ENCODE results near the gene ITPRID1. TPM values are rescaled to one million over a fixed set of nuclear protein-coding genes. Genes with fewer than 3 reads are reported as not detected.

ITPRID1 gene
- total RNA-seq, 1 experiment from 2014 or later: 0.21 TPM

DNA sequence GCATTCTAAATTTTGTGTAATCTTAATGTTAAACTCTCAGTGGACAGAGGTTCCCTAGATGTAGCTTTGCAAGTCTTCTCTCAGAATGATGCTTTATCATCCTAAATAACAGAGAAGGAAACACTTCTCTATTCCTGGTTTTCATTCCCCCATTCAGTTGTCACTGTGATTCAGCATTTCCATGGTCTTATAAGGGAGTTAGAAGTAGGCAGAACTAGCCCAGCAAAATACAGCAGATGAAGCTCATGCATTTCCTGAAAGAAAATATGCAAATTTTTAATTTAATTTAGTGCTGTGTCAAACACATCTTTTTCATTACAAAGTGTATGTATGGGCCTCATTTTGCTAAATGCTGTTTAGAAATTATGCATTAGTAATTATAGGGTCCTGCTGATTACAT, 70.1 kb downstream of the ITPRID1 start:
- Histone ChIP-seq H3K27ac (ENCODE audit: low read depth, low read length, poor library complexity, severe bottlenecking) (no peak overlapping the region), H3K4me3 (ENCODE audit: low read depth, low read length, poor library complexity, severe bottlenecking) (no peak overlapping the region), H3K4me1 (ENCODE audit: insufficient read depth, low read length, poor library complexity, severe bottlenecking) (peaks cover 5% of the 10 kb centered on the region), H3K27me3 (replicated peaks; ENCODE audit: insufficient read depth, low read depth, low read length, poor library complexity) (no peaks in the 10 kb centered on the region), H3K36me3 (ENCODE audit: insufficient read depth, low read length, poor library complexity, severe bottlenecking) (no peaks in the 10 kb centered on the region), H3K9me3 (ENCODE audit: low read depth, low read length, poor library complexity, severe bottlenecking) (no peaks in the 10 kb centered on the region)
- no peak for TF ChIP-seq EZH2 (IDR thresholded peaks at IDR 0.05; ENCODE audit: borderline replicate concordance, low read depth, low read length, poor library complexity, severe bottlenecking)
- TF ChIP-seq, protein P1, sequence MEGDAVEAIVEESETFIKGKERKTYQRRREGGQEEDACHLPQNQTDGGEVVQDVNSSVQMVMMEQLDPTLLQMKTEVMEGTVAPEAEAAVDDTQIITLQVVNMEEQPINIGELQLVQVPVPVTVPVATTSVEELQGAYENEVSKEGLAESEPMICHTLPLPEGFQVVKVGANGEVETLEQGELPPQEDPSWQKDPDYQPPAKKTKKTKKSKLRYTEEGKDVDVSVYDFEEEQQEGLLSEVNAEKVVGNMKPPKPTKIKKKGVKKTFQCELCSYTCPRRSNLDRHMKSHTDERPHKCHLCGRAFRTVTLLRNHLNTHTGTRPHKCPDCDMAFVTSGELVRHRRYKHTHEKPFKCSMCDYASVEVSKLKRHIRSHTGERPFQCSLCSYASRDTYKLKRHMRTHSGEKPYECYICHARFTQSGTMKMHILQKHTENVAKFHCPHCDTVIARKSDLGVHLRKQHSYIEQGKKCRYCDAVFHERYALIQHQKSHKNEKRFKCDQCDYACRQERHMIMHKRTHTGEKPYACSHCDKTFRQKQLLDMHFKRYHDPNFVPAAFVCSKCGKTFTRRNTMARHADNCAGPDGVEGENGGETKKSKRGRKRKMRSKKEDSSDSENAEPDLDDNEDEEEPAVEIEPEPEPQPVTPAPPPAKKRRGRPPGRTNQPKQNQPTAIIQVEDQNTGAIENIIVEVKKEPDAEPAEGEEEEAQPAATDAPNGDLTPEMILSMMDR (conservative IDR thresholded peaks at IDR 0.05; ENCODE audit: low read depth, low read length): no peak
- ChIA-PET CTCF (no interaction called here), POLR2A (ENCODE audit: low non-redundant PET) (interaction anchor here (0.6 kb wide), 1 partner anchor 69 kb away, joined by 3 read pairs; no protein-coding TSS in a partner anchor)
- DNase-seq (ENCODE audit: low spot score): no peak
- no TSS peak for BruUV-seq (replicated peaks)
- intact Hi-C loops (cut with micrococcal nuclease; ENCODE audit: unreplicated experiment): no loop called here

DNA sequence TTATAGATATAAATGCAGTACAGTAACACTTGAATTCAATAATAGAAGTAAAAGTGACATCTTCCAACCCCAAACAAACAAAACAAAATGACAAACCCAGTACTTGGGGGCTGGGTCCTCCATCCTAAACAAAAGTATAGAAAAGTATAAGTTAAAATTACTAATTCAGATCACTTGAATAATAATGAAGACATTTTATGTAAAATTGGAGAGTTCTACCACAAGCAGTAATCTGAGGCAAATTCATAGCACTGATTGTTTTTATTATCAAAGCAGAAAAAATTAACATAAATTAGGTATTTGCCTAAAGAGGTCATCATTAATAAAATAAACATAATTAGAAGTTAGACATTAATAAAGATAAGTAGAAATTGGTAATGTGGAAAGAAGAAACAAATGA, 81.5 kb downstream of the ITPRID1 start:
- POLR2A ChIA-PET (ENCODE audit: low non-redundant PET): no interaction called here
- no peaks in the 10 kb centered on the region for H3K36me3 ChIP-seq (ENCODE audit: insufficient read depth, low read length, poor library complexity, severe bottlenecking)
- intact Hi-C loops (cut with micrococcal nuclease; ENCODE audit: unreplicated experiment): no loop called here
- H3K4me1 ChIP-seq (ENCODE audit: insufficient read depth, low read length, poor library complexity, severe bottlenecking): no peaks in the 10 kb centered on the region
- TF ChIP-seq, protein P1 (conservative IDR thresholded peaks at IDR 0.05; ENCODE audit: low read depth, low read length): no peak
- TF ChIP-seq EZH2 (IDR thresholded peaks at IDR 0.05; ENCODE audit: borderline replicate concordance, low read depth, low read length, poor library complexity, severe bottlenecking): no peak
- no peak overlapping the region for H3K27ac ChIP-seq (ENCODE audit: low read depth, low read length, poor library complexity, severe bottlenecking)
- no peak for DNase-seq (ENCODE audit: low spot score)
- H3K4me3 ChIP-seq (ENCODE audit: low read depth, low read length, poor library complexity, severe bottlenecking): no peak overlapping the region
- CTCF ChIA-PET: no interaction called here
- no peaks in the 10 kb centered on the region for H3K27me3 ChIP-seq (replicated peaks; ENCODE audit: insufficient read depth, low read depth, low read length, poor library complexity)
- no TSS peak for BruUV-seq (replicated peaks)
- peaks cover 11% of the 10 kb centered on the region for H3K9me3 ChIP-seq (ENCODE audit: low read depth, low read length, poor library complexity, severe bottlenecking)

DNA sequence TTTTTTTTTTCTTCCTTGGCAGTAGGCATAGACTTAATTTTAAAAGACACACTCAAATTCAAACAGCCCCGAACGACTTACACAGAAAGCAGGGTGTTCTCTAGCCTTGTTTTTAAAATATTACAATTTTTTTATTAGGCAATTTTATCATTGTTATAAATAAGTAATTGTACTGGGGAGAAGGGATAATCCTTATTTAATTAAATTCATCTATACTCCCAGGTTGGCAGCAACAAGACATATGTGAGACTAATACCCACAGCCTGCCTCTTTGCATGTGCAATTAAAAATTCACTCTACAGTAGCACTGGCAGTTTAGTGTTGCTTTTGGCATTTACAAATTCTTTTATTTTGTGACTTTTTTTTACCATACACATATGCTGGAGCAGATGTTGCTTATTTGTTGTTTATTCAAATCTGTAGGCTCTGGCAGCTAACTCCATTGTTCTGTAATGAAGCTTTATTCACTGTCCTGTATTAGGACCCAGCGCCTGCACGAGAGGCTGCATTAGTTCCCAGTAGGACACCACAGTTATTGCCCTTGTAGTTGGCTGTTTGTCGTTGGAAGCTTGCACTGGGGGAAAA, 88.2 kb downstream of the ITPRID1 start:
- no peak overlapping the region for H3K27ac ChIP-seq (ENCODE audit: low read depth, low read length, poor library complexity, severe bottlenecking)
- no peaks in the 10 kb centered on the region for H3K9me3 ChIP-seq (ENCODE audit: low read depth, low read length, poor library complexity, severe bottlenecking)
- H3K27me3 ChIP-seq (replicated peaks; ENCODE audit: insufficient read depth, low read depth, low read length, poor library complexity): no peaks in the 10 kb centered on the region
- TF ChIP-seq, protein P1 (conservative IDR thresholded peaks at IDR 0.05; ENCODE audit: low read depth, low read length): no peak
- TF ChIP-seq EZH2 (IDR thresholded peaks at IDR 0.05; ENCODE audit: borderline replicate concordance, low read depth, low read length, poor library complexity, severe bottlenecking): no peak
- POLR2A ChIA-PET (ENCODE audit: low non-redundant PET): no interaction called here
- no peak overlapping the region for H3K4me3 ChIP-seq (ENCODE audit: low read depth, low read length, poor library complexity, severe bottlenecking)
- intact Hi-C loops (cut with micrococcal nuclease; ENCODE audit: unreplicated experiment): no loop called here
- no peaks in the 10 kb centered on the region for H3K36me3 ChIP-seq (ENCODE audit: insufficient read depth, low read length, poor library complexity, severe bottlenecking)
- H3K4me1 ChIP-seq (ENCODE audit: insufficient read depth, low read length, poor library complexity, severe bottlenecking): no peaks in the 10 kb centered on the region
- DNase-seq (ENCODE audit: low spot score): no peak
- CTCF ChIA-PET: no interaction called here
- BruUV-seq (replicated peaks): no TSS peak

All from A673 (cell line).